G401 (cell line): ENCODE results near the gene RASL12. TPM values are rescaled to one million over a fixed set of nuclear protein-coding genes. Genes with fewer than 3 reads are reported as not detected.

Experiments used
- total RNA-seq: library from RNA; depleted of rRNA; stranded (reverse); fragments of >200 nt; shearing (Covaris generic); gene quantifications from 2 replicates; pipeline ENCODE4 v1.2.3, GENCODE V29; 2014; rRNA removed

The RASL12 gene
- total RNA-seq, 1 experiment from 2014 or later: not detected

Other genes starting within 250 kb of the RASL12 start
- 23.0 and 37.9 TPM in 2 replicates for gene PIF1, start 242.3 kb downstream of the RASL12 start, total RNA-seq
- gene PLEKHO2, start 226.1 kb downstream of the RASL12 start, total RNA-seq: 16.1 and 17.4 TPM in 2 replicates
- gene ANKDD1A, start 156.1 kb downstream of the RASL12 start, total RNA-seq: 0.92 and 0.95 TPM in 2 replicates
- 111 and 115 TPM in 2 replicates for gene SPG21, start 78.1 kb downstream of the RASL12 start, total RNA-seq
- gene MTFMT, start 38.4 kb downstream of the RASL12 start, total RNA-seq: 34.2 and 99.1 TPM in 2 replicates
- not detected in 2 replicates for gene SLC51B, start 22.6 kb downstream of the RASL12 start, total RNA-seq
- 0.37 TPM in 1 of 2 replicates, not detected in the other for gene KBTBD13, start 8.8 kb upstream of the RASL12 start, total RNA-seq
- 0.24 and 0.25 TPM in 2 replicates for gene UBAP1L, start 47.2 kb upstream of the RASL12 start, total RNA-seq
- gene PDCD7, start 65.8 kb upstream of the RASL12 start, total RNA-seq: 29.5 and 32.9 TPM in 2 replicates
- gene CLPX, start 117.4 kb upstream of the RASL12 start, total RNA-seq: 29.8 and 34.3 TPM in 2 replicates
- not detected in 2 replicates for gene CILP, start 143.5 kb upstream of the RASL12 start, total RNA-seq
- 6.2 and 6.3 TPM in 2 replicates for gene PARP16, start 218.9 kb upstream of the RASL12 start, total RNA-seq
- not detected in 2 replicates for gene RNU5A-1, start 228.1 kb upstream of the RASL12 start, total RNA-seq
- gene RNU5B-1, start 236.7 kb upstream of the RASL12 start, total RNA-seq: not detected in 2 replicates